ENCODE measurements around the gene WNT11.

WNT11 gene

GRCh38 chr11:76234416-76235232 lies 28.3 kb upstream of the WNT11 start:
- Histone ChIP-seq H3K36me3 (ENCODE audit: insufficient read depth, low read length) (no peaks in the 10 kb centered on the region), H3K9ac (ENCODE audit: low read depth, low read length) (peak overlapping the region; percentile 87), H3K4me1 (ENCODE audit: insufficient read depth, low read length) (peaks cover 3% of the 10 kb centered on the region; the same call in 1 of the 2 replicates), H3K9me3 (ENCODE audit: control insufficient read depth, insufficient read depth, low read length) (no peaks in the 10 kb centered on the region)

DNA sequence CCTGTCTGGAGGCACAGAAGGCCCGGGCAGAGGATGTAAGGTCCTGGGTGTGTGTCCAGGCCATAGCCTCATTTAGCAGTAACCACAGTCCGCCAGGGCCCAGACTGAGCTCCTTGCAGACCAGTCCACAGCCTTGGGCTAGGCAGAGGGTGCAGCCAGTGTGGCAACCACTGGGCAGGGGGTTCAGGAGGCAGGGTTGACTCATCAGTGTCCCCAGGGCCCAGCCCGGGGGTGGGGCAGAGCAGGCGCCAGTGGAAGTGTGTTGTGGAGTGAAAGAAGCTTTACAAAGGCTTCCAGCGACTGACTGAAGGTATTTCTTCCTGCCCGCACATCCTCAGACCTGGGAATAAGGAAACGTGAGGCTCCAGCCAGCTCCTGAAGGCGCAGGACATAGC lies 27.7 kb upstream of the WNT11 start:
- peaks cover 3% of the 10 kb centered on the region; the same call in 1 of the 2 replicates for H3K4me1 ChIP-seq (ENCODE audit: insufficient read depth, low read length)
- H3K36me3 ChIP-seq (ENCODE audit: insufficient read depth, low read length) = no peaks in the 10 kb centered on the region
- H3K9me3 ChIP-seq (ENCODE audit: control insufficient read depth, insufficient read depth, low read length) = no peaks in the 10 kb centered on the region
- H3K9ac ChIP-seq (ENCODE audit: low read depth, low read length) = peak overlapping the region; percentile 87; the same call in 1 of the 2 replicates

DNA sequence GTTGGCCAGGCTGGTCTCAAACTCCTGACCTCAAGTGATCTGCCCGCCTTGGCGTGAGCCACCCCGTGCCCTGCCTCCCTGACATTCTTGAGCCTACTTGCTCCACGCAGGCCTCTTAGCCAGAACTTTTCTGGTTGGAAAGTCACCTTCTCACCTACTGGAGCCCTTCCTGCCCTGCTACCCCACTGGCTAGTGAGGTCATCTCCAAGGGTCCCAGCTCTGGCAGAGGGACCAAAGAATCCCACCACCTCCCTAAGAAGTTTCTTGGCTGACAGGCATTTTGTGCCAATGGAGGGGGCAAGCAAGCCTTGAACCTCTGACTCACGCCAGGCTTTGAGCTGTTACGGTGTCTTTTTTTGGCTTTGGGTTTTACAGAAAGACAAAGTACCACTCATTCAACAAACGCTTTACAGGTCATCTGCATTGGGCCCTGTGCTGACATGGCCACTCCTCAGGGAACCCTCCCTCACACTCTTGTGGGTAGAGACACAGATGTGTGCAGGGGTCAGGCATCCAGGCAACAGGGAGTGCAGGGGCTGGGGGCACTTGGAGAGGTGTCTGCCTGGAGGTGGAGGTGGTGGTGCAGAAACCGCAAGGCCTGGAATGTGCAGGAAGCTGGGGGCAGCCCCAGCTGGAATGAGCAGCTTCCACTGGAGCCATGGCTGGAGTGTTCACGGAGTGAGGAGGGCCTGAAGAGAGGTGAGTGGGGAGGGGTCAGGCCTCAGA lies 27.1 kb upstream of the WNT11 start:
- peaks cover 3% of the 10 kb centered on the region; the same call in 1 of the 2 replicates for H3K4me1 ChIP-seq (ENCODE audit: insufficient read depth, low read length)
- H3K9ac ChIP-seq (ENCODE audit: low read depth, low read length) = no peak overlapping the region
- no peaks in the 10 kb centered on the region for H3K36me3 ChIP-seq (ENCODE audit: insufficient read depth, low read length)
- H3K9me3 ChIP-seq (ENCODE audit: control insufficient read depth, insufficient read depth, low read length) = no peaks in the 10 kb centered on the region

DNA sequence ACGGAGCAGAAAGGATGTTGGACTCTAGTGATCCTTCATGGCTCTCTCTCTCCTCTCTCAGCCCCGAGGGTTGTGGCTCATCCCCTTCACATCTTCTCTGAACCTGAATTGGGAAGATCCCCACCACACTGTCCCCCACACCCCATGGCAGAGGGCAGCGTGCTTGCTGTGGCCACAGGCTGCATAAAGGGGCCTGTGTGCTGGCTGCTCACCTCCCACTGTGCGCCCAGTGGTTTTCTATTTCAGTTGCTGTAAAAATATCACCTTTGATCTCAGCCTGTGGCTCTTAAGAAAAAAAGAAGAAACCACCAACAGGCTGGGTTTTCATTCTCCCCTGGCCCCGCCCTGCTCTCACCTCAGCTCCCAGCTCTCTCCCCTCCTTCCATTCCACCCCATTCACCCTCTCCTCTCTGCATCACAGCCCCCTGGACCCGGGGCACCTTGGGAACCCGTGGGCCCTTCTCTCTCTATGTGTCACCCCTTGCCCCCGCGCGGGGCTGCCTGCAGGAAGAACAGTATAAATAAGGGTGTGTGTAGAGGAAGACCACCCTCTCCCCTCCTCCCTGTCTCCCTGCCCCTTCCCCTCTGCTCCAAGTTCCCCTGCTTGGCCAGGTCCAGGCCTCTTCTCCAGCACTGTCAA lies 25.8 kb upstream of the WNT11 start:
- Histone ChIP-seq H3K4me1 (ENCODE audit: insufficient read depth, low read length) (peaks cover 3% of the 10 kb centered on the region; the same call in 1 of the 2 replicates), H3K9me3 (ENCODE audit: control insufficient read depth, insufficient read depth, low read length) (no peaks in the 10 kb centered on the region), H3K36me3 (ENCODE audit: insufficient read depth, low read length) (no peaks in the 10 kb centered on the region), H3K9ac (ENCODE audit: low read depth, low read length) (no peak overlapping the region)

DNA sequence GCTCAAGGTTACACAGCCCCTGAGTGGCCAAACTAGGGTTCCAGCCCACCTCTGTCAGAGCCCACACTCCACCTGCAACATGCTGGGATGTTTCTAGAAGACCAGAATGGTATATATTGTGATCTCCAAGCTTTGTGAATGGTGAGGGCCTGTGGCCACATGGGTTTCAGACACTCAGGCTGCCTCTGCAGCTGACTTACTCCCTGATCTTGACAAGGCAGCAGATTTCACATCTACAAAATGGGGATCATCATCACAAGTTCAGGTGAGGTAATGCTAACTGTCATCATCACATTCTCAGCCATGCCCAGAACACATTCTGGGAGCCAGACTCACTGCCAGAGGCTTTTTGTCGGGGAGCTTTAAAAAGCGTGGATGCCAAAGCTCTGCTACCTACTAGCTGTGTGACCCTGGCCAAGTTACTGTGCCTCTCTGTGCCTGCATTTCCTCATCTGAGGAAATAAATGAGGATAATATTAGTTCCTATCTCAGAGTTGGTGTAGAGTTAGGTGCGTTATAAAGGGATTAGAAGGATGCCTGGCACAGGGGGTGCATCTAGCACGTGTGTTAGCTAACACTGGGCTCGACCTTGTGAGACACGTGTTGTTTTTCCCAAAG lies 24.9 kb upstream of the WNT11 start:
- H3K4me1 ChIP-seq (ENCODE audit: insufficient read depth, low read length) = peaks cover 3% of the 10 kb centered on the region; the same call in 1 of the 2 replicates
- H3K9me3 ChIP-seq (ENCODE audit: control insufficient read depth, insufficient read depth, low read length) = no peaks in the 10 kb centered on the region
- no peak overlapping the region for H3K9ac ChIP-seq (ENCODE audit: low read depth, low read length)
- no peaks in the 10 kb centered on the region for H3K36me3 ChIP-seq (ENCODE audit: insufficient read depth, low read length)

GRCh38 chr11:76230392-76230791 lies 24.1 kb upstream of the WNT11 start:
- Histone ChIP-seq H3K36me3 (ENCODE audit: insufficient read depth, low read length) (no peaks in the 10 kb centered on the region), H3K9me3 (ENCODE audit: control insufficient read depth, insufficient read depth, low read length) (no peaks in the 10 kb centered on the region), H3K4me1 (ENCODE audit: insufficient read depth, low read length) (peaks cover 3% of the 10 kb centered on the region; the same call in 1 of the 2 replicates), H3K9ac (ENCODE audit: low read depth, low read length) (no peak overlapping the region)

DNA sequence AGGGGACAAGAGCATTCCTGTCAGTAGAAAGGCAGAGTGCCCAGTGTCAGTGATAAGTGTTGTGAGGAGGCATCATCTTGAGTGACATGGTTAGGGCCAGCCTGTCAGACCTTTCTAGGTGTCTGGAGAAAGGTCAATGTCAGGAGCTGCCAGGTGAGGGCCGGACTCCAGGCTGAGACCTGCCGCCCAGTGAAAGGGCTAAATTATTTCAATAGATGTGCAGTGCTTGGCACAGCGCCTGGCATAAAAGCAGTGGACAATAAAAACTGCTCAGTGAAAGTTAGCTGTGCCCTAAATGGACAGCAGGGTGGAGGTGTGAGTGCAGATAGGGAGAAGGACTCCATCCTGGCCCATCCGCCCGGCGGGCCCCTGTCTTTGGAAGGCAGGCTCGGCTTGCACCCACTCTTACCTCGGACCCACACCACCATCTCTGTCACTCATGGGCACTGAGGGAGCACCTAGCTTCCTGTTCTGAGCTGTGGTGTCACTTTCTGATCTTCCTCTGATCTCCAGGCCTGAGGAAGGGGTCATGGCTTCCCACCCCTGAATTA lies 23.5 kb upstream of the WNT11 start:
- H3K9me3 ChIP-seq (ENCODE audit: control insufficient read depth, insufficient read depth, low read length) = no peaks in the 10 kb centered on the region
- no peak overlapping the region for H3K9ac ChIP-seq (ENCODE audit: low read depth, low read length)
- H3K36me3 ChIP-seq (ENCODE audit: insufficient read depth, low read length) = no peaks in the 10 kb centered on the region
- peaks cover 3% of the 10 kb centered on the region; the same call in 1 of the 2 replicates for H3K4me1 ChIP-seq (ENCODE audit: insufficient read depth, low read length)

DNA sequence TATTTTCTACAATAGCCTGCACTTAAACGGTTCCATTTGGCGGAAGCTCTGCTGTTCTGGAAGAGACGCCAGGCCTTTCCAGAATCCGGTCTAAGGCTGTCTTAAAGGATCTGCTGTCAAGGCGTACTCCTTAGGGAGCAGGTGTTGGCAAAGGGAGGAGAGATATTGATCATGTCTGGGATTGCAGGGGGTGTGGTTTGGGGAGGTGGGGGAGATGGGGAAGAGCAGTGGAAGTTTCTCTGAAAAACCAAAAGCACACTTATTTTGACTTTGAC lies 22.5 kb upstream of the WNT11 start:
- H3K9ac ChIP-seq (ENCODE audit: low read depth, low read length) = no peak overlapping the region
- H3K36me3 ChIP-seq (ENCODE audit: insufficient read depth, low read length) = no peaks in the 10 kb centered on the region
- H3K9me3 ChIP-seq (ENCODE audit: control insufficient read depth, insufficient read depth, low read length) = no peaks in the 10 kb centered on the region
- H3K4me1 ChIP-seq (ENCODE audit: insufficient read depth, low read length) = peaks cover 3% of the 10 kb centered on the region; the same call in 1 of the 2 replicates

DNA sequence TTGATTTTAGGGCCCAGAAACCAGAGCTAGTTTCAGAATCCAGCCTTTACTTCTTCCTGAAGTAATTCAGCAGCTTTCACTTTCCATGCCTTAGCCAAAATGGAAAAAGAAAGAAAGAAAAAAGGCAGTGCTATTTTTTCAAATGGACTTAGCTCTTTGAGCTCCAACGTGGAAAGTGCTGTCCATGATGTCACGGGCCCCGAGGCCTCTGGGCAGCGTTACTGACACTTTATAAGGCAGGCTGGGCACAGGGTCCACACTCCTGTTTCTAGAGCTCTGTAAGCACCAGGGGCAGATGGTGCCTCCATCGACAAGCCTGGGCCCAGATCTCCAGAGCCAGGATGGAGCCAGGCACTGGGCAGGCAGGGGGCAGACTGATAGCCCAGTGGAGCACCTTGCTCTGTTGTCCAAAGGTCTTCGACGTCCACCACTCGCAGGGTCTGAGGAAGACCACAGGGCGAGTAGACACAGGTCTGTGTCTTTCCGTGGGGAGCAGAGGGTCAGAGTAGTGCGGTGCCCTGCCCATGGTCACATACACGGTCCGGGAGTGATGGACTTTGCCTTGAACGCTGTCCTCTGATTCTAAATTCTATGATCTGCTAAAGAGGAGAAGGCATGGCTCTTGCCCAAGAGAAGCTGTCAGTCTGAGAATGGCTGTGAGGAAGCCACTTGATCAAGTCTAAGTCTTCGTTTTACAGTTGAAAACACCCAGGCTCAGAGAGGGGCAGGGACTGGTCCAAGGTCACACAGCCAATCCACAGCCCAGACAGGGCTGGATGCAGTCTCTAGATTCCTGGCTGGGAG lies 22.0 kb upstream of the WNT11 start:
- Histone ChIP-seq H3K4me1 (ENCODE audit: insufficient read depth, low read length) (peaks cover 3% of the 10 kb centered on the region; the same call in 1 of the 2 replicates), H3K9me3 (ENCODE audit: control insufficient read depth, insufficient read depth, low read length) (no peaks in the 10 kb centered on the region), H3K9ac (ENCODE audit: low read depth, low read length) (no peak overlapping the region), H3K36me3 (ENCODE audit: insufficient read depth, low read length) (no peaks in the 10 kb centered on the region)

- H3K36me3 ChIP-seq (ENCODE audit: insufficient read depth, low read length) = no peaks in the 10 kb centered on the region
Measured at GRCh38 chr11:76226626-76227025, 20.3 kb upstream of the WNT11 start.

DNA sequence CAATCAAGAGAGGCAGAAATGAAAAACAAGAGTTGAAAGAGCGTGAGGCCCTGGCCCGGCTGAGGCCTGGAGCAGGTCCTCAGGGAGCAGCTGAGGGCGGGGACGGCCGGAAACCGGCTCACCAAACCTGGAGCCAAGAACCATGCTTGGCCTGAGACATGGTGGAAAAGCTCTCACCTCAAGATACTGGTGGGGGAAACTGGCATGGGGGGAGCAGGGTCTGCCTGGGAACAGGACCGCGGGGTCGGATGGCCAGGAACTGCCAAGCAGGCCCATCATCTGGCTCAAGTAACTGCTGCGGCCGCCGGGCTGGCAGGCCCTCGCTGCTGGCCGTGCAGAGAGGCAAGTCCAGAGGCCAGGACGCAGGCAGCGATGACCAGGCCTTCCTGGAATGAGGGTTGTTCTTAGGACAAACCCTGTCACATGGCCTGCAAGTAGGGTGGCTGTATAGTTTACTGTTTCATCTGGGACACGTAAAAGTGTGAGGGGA lies 18.9 kb upstream of the WNT11 start:
- no peaks in the 10 kb centered on the region for H3K4me1 ChIP-seq (ENCODE audit: insufficient read depth, low read length)
- H3K9ac ChIP-seq (ENCODE audit: low read depth, low read length) = no peak overlapping the region
- no peaks in the 10 kb centered on the region for H3K36me3 ChIP-seq (ENCODE audit: insufficient read depth, low read length)
- H3K9me3 ChIP-seq (ENCODE audit: control insufficient read depth, insufficient read depth, low read length) = no peaks in the 10 kb centered on the region

More at GRCh38 chr11:76226626-76227025, 20.3 kb upstream of the WNT11 start:
- Histone ChIP-seq H3K9ac (ENCODE audit: low read depth, low read length) (no peak overlapping the region), H3K4me1 (ENCODE audit: insufficient read depth, low read length) (no peaks in the 10 kb centered on the region), H3K9me3 (ENCODE audit: control insufficient read depth, insufficient read depth, low read length) (no peaks in the 10 kb centered on the region)

- Histone ChIP-seq H3K9ac (ENCODE audit: low read depth, low read length) (no peak overlapping the region), H3K36me3 (ENCODE audit: insufficient read depth, low read length) (no peaks in the 10 kb centered on the region), H3K4me1 (ENCODE audit: insufficient read depth, low read length) (no peaks in the 10 kb centered on the region), H3K9me3 (ENCODE audit: control insufficient read depth, insufficient read depth, low read length) (no peaks in the 10 kb centered on the region)
Measured at GRCh38 chr11:76224461-76225121, 18.3 kb upstream of the WNT11 start.

DNA sequence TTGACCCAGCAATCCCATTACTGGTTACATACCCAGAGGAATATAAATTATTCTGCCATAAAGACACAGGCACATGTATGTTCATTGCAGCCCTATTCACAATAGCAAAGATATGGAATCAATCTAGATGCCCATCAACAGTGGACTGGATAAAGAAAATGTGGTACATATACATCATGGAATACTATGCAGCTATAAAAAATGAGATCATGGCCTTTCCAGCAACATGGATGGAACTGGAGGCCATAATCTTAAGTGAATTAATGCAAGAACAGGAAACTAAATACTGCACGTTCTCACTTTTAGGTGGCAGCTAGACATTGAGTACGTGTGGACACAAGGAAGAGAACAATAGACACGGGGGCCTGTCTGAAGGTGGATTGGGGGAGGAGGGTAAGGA lies 15.1 kb upstream of the WNT11 start:
- no peak overlapping the region for H3K9ac ChIP-seq (ENCODE audit: low read depth, low read length)
- H3K9me3 ChIP-seq (ENCODE audit: control insufficient read depth, insufficient read depth, low read length) = no peaks in the 10 kb centered on the region
- no peaks in the 10 kb centered on the region; the same call in 1 of the 2 replicates for H3K4me1 ChIP-seq (ENCODE audit: insufficient read depth, low read length)
- no peaks in the 10 kb centered on the region for H3K36me3 ChIP-seq (ENCODE audit: insufficient read depth, low read length)
